GM18505 (cell line): Measurements from ENCODE around the gene OR11A1.

Experiments used
- ATAC-seq: cut with Tn5 transposase; IDR thresholded peaks from one replicate; pipeline ENCODE4 v1.9.1; 2021; ENCODE audit not compliant: unreplicated experiment
- POLR2A ChIP-seq: IDR thresholded peaks from 4 replicates; pipeline ENCODE4 v1.6.1; 2011; ENCODE audit warnings: borderline replicate concordance; ENCODE audit not compliant: insufficient read depth, insufficient read length; ENCODE audit errors: extremely low read depth

The OR11A1 gene

GRCh38 chr6:29456971-29457370 lies at the start of gene OR11A1, which contains the start of gene OR2H1:
OR11A1 (minus strand) TSS chr6:29457071; CDS start chr6:29427641, 29,430 bp downstream.
OR2H1 (plus strand) TSS chr6:29457155; CDS start chr6:29461770, 4,615 bp downstream.
- no peak for TF ChIP-seq POLR2A
- no peak for ATAC-seq

- TF ChIP-seq POLR2A: no peak
- ATAC-seq: no peak
Measured at GRCh38 chr6:29506446-29507067, 49.7 kb upstream of the OR11A1 start.

- TF ChIP-seq POLR2A: no peak
- no peak for ATAC-seq
Measured at GRCh38 chr6:29505808-29506207, 48.9 kb upstream of the OR11A1 start.

- no peak for ATAC-seq
- TF ChIP-seq POLR2A: no peak
Measured at GRCh38 chr6:29504961-29505360, 48.1 kb upstream of the OR11A1 start.

- no peak for ATAC-seq
- no peak for TF ChIP-seq POLR2A
Measured at GRCh38 chr6:29502597-29502996, 45.7 kb upstream of the OR11A1 start.

- no peak for ATAC-seq
- TF ChIP-seq POLR2A: no peak
Measured at GRCh38 chr6:29502181-29502580, 45.3 kb upstream of the OR11A1 start.

- no peak for ATAC-seq
- TF ChIP-seq POLR2A: no peak
Measured at GRCh38 chr6:29501106-29501505, 44.2 kb upstream of the OR11A1 start.

GRCh38 chr6:29500594-29500993 lies 43.7 kb upstream of the OR11A1 start:
- ATAC-seq: no peak
- TF ChIP-seq POLR2A: no peak

- no peak for ATAC-seq
- no peak for TF ChIP-seq POLR2A
Measured at GRCh38 chr6:29499704-29500103, 42.8 kb upstream of the OR11A1 start.

- ATAC-seq: no peak
- no peak for TF ChIP-seq POLR2A
Measured at GRCh38 chr6:29496961-29497360, 40.1 kb upstream of the OR11A1 start.

- no peak for TF ChIP-seq POLR2A
- ATAC-seq: no peak
Measured at GRCh38 chr6:29495571-29495970, 38.7 kb upstream of the OR11A1 start.

GRCh38 chr6:29494131-29494530 lies 37.3 kb upstream of the OR11A1 start:
- TF ChIP-seq POLR2A: no peak
- ATAC-seq: no peak

- ATAC-seq: no peak
- no peak for TF ChIP-seq POLR2A
Measured at GRCh38 chr6:29493261-29493660, 36.4 kb upstream of the OR11A1 start.

- ATAC-seq: no peak
Measured at GRCh38 chr6:29491574-29491973, 34.7 kb upstream of the OR11A1 start.

GRCh38 chr6:29490552-29490951 lies 33.7 kb upstream of the OR11A1 start:
- no peak for TF ChIP-seq POLR2A
- no peak for ATAC-seq

More at GRCh38 chr6:29491574-29491973, 34.7 kb upstream of the OR11A1 start:
- TF ChIP-seq POLR2A: no peak
